ENCODE measurements around the gene NRTN.

- TF ChIP-seq EZH2 (IDR thresholded peaks at IDR 0.05; ENCODE audit: insufficient read depth, poor library complexity, severe bottlenecking) = no peak
- no peak for TF ChIP-seq EZH2phosphoT487 (IDR thresholded peaks at IDR 0.05; ENCODE audit: insufficient read depth, low read depth)
These were observed 3.4 kb downstream of the NRTN start for GRCh38 chr19:5808120-5808816.

All from GM23248 (cell line).